Endothelial cell of umbilical vein (primary cell): ENCODE data around the gene PRPF38B. TPM values are rescaled to one million over a fixed set of nuclear protein-coding genes. Genes with fewer than 3 reads are reported as not detected.

Experiments used
- BruUV-seq: library from RNA; stranded (reverse); fragments of 400-500 nt; replicated peaks from 2 replicates; lab custom pipeline; 2021; lab: Mats Ljungman, UMichigan
- CTCF ChIA-PET: fragments of 300-600, 350-600 bp; sonication (Branson Sonifier 250); formaldehyde crosslinking; loops from one replicate; lab custom pipeline; 2021; ENCODE audit warnings: antibody characterized with exemption, inconsistent platforms; lab: Charles Lee
- POLR2A ChIA-PET: fragments of 300-600, 350-600 bp; sonication (Branson Sonifier 250); formaldehyde crosslinking; loops from one replicate; lab custom pipeline; 2021; ENCODE audit warnings: antibody characterized with exemption, inconsistent platforms; lab: Charles Lee
- DNase-seq: peaks from one replicate; pipeline ENCODE4 v3.0.0-alpha.2; 2011; ENCODE audit warnings: low read depth, low spot score
- FAIRE-seq: peaks from 2 replicates; lab custom pipeline; 2011; peaks lifted over from hg19 to GRCh38; lab: Jason Lieb, UNC
- H2AFZ ChIP-seq: 2 replicates; pipeline ENCODE4 v1.6.0; 2012; ENCODE audit warnings: low read depth, low read length, control low read depth, inconsistent platforms
- H3K27ac ChIP-seq: 2 replicates; pipeline ENCODE4 v1.5.1; 2011; ENCODE audit warnings: low read depth, mild to moderate bottlenecking, control low read depth, low read length, moderate library complexity; ENCODE audit not compliant: insufficient read depth
- H3K27me3 ChIP-seq, 2 experiments: 2 replicates each; pipeline versions ENCODE4 v1.6.0 to v1.6.1; 2011; ENCODE audit warnings: low read length in 2 of 2, mixed read lengths in 1 of 2; ENCODE audit not compliant: control insufficient read depth in 2 of 2, insufficient read depth in 2 of 2
- H3K36me3 ChIP-seq, 2 experiments: 2 replicates in 1 of 2; 3 replicates in 1 of 2; pipeline ENCODE4 v1.5.1; 2011; ENCODE audit warnings: low read length in 2 of 2, mild to moderate bottlenecking in 1 of 2, moderate library complexity in 1 of 2; ENCODE audit not compliant: control insufficient read depth in 2 of 2, insufficient read depth in 2 of 2; ENCODE audit errors: extremely low read depth in 1 of 2
- H3K4me1 ChIP-seq: 3 replicates; pipeline ENCODE4 v1.5.1; 2011; ENCODE audit warnings: mild to moderate bottlenecking, low read length; ENCODE audit not compliant: control insufficient read depth, insufficient read depth; ENCODE audit errors: extremely low read depth
- H3K4me2 ChIP-seq: 2 replicates; pipeline ENCODE4 v1.6.1; 2011; ENCODE audit warnings: low read length, control low read depth, mixed read lengths; ENCODE audit not compliant: insufficient read depth
- H3K4me3 ChIP-seq, 3 experiments: fragments of 200-600 bp in 1 of 3; sonication (generic), shearing (Covaris generic) in 1 of 3; replicated peaks in 1 of 3; 2 replicates each; pipeline ENCODE4 v1.5.1; 2011 to 2016; ENCODE audit warnings: control low read depth in 3 of 3, low read length in 3 of 3, mild to moderate bottlenecking in 2 of 3, inconsistent platforms in 1 of 3, low read depth in 1 of 3, moderate library complexity in 1 of 3; ENCODE audit not compliant: insufficient read depth in 1 of 3
- H3K79me2 ChIP-seq: 2 replicates; pipeline ENCODE4 v1.6.0; 2012; ENCODE audit warnings: low read length, inconsistent platforms; ENCODE audit not compliant: control insufficient read depth, insufficient read depth
- H3K9ac ChIP-seq: replicated peaks from 2 replicates; pipeline ENCODE3; 2011; ENCODE audit warnings: low read length, control low read depth; ENCODE audit not compliant: insufficient read depth; ENCODE audit errors: extremely low read depth
- H3K9me1 ChIP-seq: replicated peaks from 3 replicates; pipeline ENCODE4 v1.6.0; 2011; ENCODE audit warnings: mild to moderate bottlenecking, low read length; ENCODE audit not compliant: control insufficient read depth, insufficient read depth; ENCODE audit errors: extremely low read depth
- H3K9me3 ChIP-seq: replicated peaks from 2 replicates; pipeline ENCODE4 v1.5.1; 2012; ENCODE audit warnings: low read length, inconsistent platforms; ENCODE audit not compliant: control insufficient read depth, insufficient read depth
- H4K20me1 ChIP-seq: replicated peaks from 2 replicates; pipeline ENCODE3; 2011; ENCODE audit warnings: mild to moderate bottlenecking, low read length; ENCODE audit not compliant: control insufficient read depth, insufficient read depth; ENCODE audit errors: extremely low read depth
- CTCF ChIP-seq, 2 donors: IDR thresholded peaks; 1 replicate in 1 of 2; 2 replicates in 1 of 2; pipeline ENCODE4 v1.5.1; 2011; ENCODE audit warnings: low read length in 2 of 2, mild to moderate bottlenecking in 2 of 2, moderate library complexity in 2 of 2, control low read depth in 1 of 2, inconsistent platforms in 1 of 2, low read depth in 1 of 2; ENCODE audit not compliant: insufficient read depth in 1 of 2; ENCODE audit errors: extremely low read depth in 1 of 2
- EZH2 ChIP-seq: IDR thresholded peaks from 2 replicates; pipeline ENCODE4 v1.6.1; 2012; ENCODE audit warnings: borderline replicate concordance, low read depth, mild to moderate bottlenecking, moderate library complexity, low read length, inconsistent platforms; ENCODE audit not compliant: severe bottlenecking
- FOS ChIP-seq: IDR thresholded peaks from 2 replicates; pipeline ENCODE4 v1.6.1; 2011; ENCODE audit warnings: mild to moderate bottlenecking, low read length, moderate library complexity, borderline replicate concordance; ENCODE audit not compliant: insufficient read depth
- GATA2 ChIP-seq: IDR thresholded peaks from 2 replicates; pipeline ENCODE4 v1.7.0; 2011; ENCODE audit warnings: low read depth, mild to moderate bottlenecking, moderate library complexity, mixed read lengths, low read length; ENCODE audit not compliant: insufficient read length, insufficient read depth
- JUN ChIP-seq: IDR thresholded peaks from 2 replicates; pipeline ENCODE4 v1.6.1; 2011; ENCODE audit warnings: borderline replicate concordance, low read depth; ENCODE audit not compliant: insufficient read length, insufficient read depth
- MYC ChIP-seq: IDR thresholded peaks from one replicate; pipeline ENCODE4 v1.6.1; 2011; ENCODE audit warnings: mild to moderate bottlenecking, low read depth, low read length
- POLR2A ChIP-seq: IDR thresholded peaks from 2 replicates; pipeline ENCODE4 v1.6.1; 2012; ENCODE audit warnings: low read depth, mild to moderate bottlenecking, control low read depth, low read length
- POLR2AphosphoS5 ChIP-seq: IDR thresholded peaks from 2 replicates; pipeline ENCODE4 v1.6.1; 2012; ENCODE audit warnings: low read depth, mild to moderate bottlenecking, control low read depth, low read length, moderate library complexity; ENCODE audit not compliant: insufficient read depth
- dilution Hi-C: fragments of 300-500 bp; cut with MboI; formaldehyde crosslinking; loops from one replicate; pipeline ENCODE4 v1.15.0; 2019; ENCODE audit warnings: low sequenced_read_pairs; ENCODE audit not compliant: extremely low pct_ligation_motif_present
- intact Hi-C: fragments of 100-400 bp; cut with micrococcal nuclease; formaldehyde crosslinking; loops from one replicate; pipeline ENCODE4 v1.10.0; 2022
- polyA plus RNA-seq, 4 experiments: library from polyadenylated mRNA; depleted of rRNA in 3 of 4; stranded (reverse) in 3 of 4; unstranded in 1 of 4; fragments of >200 nt; gene quantifications; 2 replicates each; pipeline versions ENCODE4 v1.2.1 to v1.2.3, GENCODE V29; 2011 to 2012; ENCODE audit warnings: missing spikeins in 1 of 4
- total RNA-seq: library from RNA; stranded (reverse); gene quantifications from 2 replicates; pipeline ENCODE4 v1.2.3, GENCODE V29; 2021
- TF ChIP-seq, protein P1 (sequence below): IDR thresholded peaks from 2 replicates; pipeline ENCODE4 v1.6.1; 2011; ENCODE audit not compliant: insufficient read depth, insufficient read length

Gene PRPF38B
- total and polyA plus RNA-seq, 2 donors (not counting 3 experiments of a cell fraction or from before 2014, with no cell fraction given) = 19.3 to 46.6 TPM

GRCh38 chr1:108716437-108717230, 24.5 kb downstream of the PRPF38B start:
- CTCF ChIA-PET = interaction anchor here (1.1 to 1.5 kb wide), 3 partner anchors 12 to 28 kb away, joined by 4 to 7 read pairs (median 4); partner anchors contain the start of gene PRPF38B
- Histone ChIP-seq H3K79me2 (no peaks in the 10 kb centered on the region), H4K20me1 (no peaks in the 10 kb centered on the region), H3K36me3 (no peaks in the 10 kb centered on the region), H3K27me3 (no peaks in the 10 kb centered on the region), H2AFZ (no peak overlapping the region), H3K4me3 (no peak overlapping the region), H3K9me1 (no peaks in the 10 kb centered on the region), H3K9ac (no peak overlapping the region), H3K4me1 (peaks cover 15% of the 10 kb centered on the region), H3K27ac (no peak overlapping the region), H3K9me3 (no peaks in the 10 kb centered on the region), H3K4me2 (no peak overlapping the region)
- DNase-seq (no peak), FAIRE-seq (no peak)
- intact Hi-C loops = no loop called here
- POLR2A ChIA-PET = no interaction called here
- BruUV-seq = no TSS peak
- dilution Hi-C loops = no loop called here
- no peak for TF ChIP-seq MYC
- TF ChIP-seq EZH2 = no peak
- TF ChIP-seq GATA2 = no peak
- TF ChIP-seq FOS = no peak
- no peak for TF ChIP-seq POLR2AphosphoS5
- no peak for TF ChIP-seq JUN
- TF ChIP-seq CTCF (IDR thresholded peaks at IDR 0.05; ENCODE audit: extremely low read depth in 1 of 2, insufficient read depth in 1 of 2, low read depth in 1 of 2, low read length in 2 of 2) = no peak
- TF ChIP-seq, protein P1, sequence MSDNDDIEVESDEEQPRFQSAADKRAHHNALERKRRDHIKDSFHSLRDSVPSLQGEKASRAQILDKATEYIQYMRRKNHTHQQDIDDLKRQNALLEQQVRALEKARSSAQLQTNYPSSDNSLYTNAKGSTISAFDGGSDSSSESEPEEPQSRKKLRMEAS = no peak
- no peak for TF ChIP-seq POLR2A
